OCI-LY3 (cell line): ENCODE measurements around the gene PLK1.
"Not testable (repeated sequence)": the region's sequence is repeated elsewhere in the genome, so short reads cannot be mapped to it uniquely, and the experiment has no call there.

Source experiments
- H2AFZ ChIP-seq: fragments of 200-600, 300-600 bp; shearing (Covaris generic); 2 replicates; pipeline ENCODE4 v1.6.0; 2014; ENCODE audit warnings: antibody characterized with exemption, low read depth, low read length
- H3K27ac ChIP-seq: fragments of 200-600, 300-600 bp; sonication (generic); 2 replicates; pipeline ENCODE4 v1.5.1; 2014; ENCODE audit warnings: mild to moderate bottlenecking, low read length, moderate library complexity, mixed read lengths
- H3K27me3 ChIP-seq: fragments of 200-600, 300-600 bp; sonication (generic); 2 replicates; pipeline ENCODE4 v1.6.1; 2014; ENCODE audit warnings: low read depth, low read length, mixed read lengths
- H3K36me3 ChIP-seq: fragments of 200-600, 300-600 bp; sonication (generic); replicated peaks from 2 replicates; pipeline ENCODE3; 2014; ENCODE audit warnings: low read depth, low read length, mixed read lengths
- H3K4me1 ChIP-seq: fragments of 300-600, 200-600 bp; sonication (generic); 2 replicates; pipeline ENCODE4 v1.6.1; 2014; ENCODE audit warnings: low read length, mixed read lengths
- H3K4me2 ChIP-seq: fragments of 200-600, 300-600 bp; sonication (generic); 2 replicates; pipeline ENCODE4 v1.6.1; 2014; ENCODE audit warnings: low read length, mixed read lengths
- H3K4me3 ChIP-seq: fragments of 300-600, 200-600 bp; sonication (generic); 2 replicates; pipeline ENCODE4 v1.5.1; 2014; ENCODE audit warnings: antibody characterized with exemption, mild to moderate bottlenecking, low read length, moderate library complexity
- H3K79me2 ChIP-seq: fragments of 300-600, 200-600 bp; shearing (Covaris generic); 2 replicates; pipeline ENCODE4 v1.6.1; 2014; ENCODE audit warnings: mild to moderate bottlenecking, low read length, mixed read lengths
- H3K9ac ChIP-seq: fragments of 300-600, 200-600 bp; shearing (Covaris generic); 2 replicates; pipeline ENCODE4 v1.6.0; 2014; ENCODE audit warnings: mild to moderate bottlenecking, low read length, moderate library complexity
- H3K9me3 ChIP-seq: fragments of 200-600, 300-600 bp; shearing (Covaris generic); 2 replicates; pipeline ENCODE4 v1.6.1; 2014; ENCODE audit warnings: low read length, mixed read lengths; ENCODE audit not compliant: insufficient read depth
- H4K20me1 ChIP-seq: fragments of 200-600, 300-600 bp; sonication (generic); 2 replicates; pipeline ENCODE4 v1.6.1; 2016; ENCODE audit warnings: low read length, mixed read lengths; ENCODE audit not compliant: insufficient read depth
- EZH2phosphoT487 ChIP-seq: fragments of 200-600 bp; shearing (Covaris generic); IDR thresholded peaks from 2 replicates; pipeline ENCODE4 v1.6.1; 2018; ENCODE audit warnings: antibody characterized with exemption, mixed run types, low read depth
- TF ChIP-seq, protein P1 (sequence below): fragments of 200-600, 300-600 bp; sonication (generic); IDR thresholded peaks from 2 replicates; pipeline ENCODE4 v1.5.1; 2014; ENCODE audit warnings: antibody characterized with exemption, low read length, low read depth

PLK1 gene

DNA sequence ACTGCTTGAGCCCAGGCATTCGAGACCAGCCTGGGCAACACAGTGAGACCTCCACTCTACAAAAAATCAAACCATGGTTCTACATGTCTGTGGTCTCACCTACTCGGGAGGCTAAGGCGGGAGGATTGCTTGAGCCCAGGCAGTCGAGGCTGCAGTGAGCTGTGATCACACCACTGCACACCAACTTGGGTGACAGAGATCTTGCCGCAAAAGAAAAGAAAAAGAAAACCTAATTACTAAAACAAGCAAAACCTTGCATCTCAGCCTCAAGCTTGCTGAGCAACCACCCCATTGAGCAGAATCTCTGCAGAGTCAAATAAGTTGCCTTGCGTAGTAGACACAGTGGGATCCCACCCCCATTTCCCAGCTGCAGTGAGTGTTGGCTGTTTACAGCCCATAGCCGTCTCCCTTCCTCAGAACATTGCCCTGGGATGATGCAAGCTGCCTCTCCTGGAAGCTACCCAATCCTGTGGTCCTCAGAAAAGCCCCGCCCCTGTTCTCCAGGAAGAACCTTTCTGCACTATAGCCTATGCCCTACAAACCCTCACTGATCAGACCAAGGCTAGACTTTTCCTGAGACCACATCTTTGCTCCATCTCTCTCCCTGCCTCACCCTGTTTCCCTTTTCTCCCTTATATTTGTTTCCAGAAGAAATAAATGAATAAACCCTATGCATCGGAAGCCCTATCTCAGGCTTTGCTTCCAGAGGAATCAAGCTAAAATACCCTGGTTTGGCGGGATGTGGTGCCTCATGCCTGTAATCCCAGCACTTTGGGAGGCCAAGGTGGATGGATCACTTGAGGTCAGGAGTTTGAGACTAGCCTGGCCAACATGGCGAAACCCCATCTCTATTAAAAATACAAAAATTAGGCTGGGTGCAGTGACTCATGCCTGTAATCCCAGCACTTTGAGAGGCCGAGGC lies 51.1 kb downstream of the PLK1 start:
- Histone ChIP-seq H3K4me2 (no peak overlapping the region), H3K27me3 (peaks cover 3% of the 10 kb centered on the region; the same call in 1 of the 2 replicates), H2AFZ (no peak overlapping the region), H4K20me1 (no peaks in the 10 kb centered on the region), H3K4me1 (no peaks in the 10 kb centered on the region), H3K9ac (no peak overlapping the region), H3K4me3 (no peak overlapping the region), H3K79me2 (no peaks in the 10 kb centered on the region), H3K27ac (no peak overlapping the region), H3K9me3 (no peaks in the 10 kb centered on the region), H3K36me3 (no peaks in the 10 kb centered on the region)
- no peak for TF ChIP-seq EZH2phosphoT487
- TF ChIP-seq, protein P1, sequence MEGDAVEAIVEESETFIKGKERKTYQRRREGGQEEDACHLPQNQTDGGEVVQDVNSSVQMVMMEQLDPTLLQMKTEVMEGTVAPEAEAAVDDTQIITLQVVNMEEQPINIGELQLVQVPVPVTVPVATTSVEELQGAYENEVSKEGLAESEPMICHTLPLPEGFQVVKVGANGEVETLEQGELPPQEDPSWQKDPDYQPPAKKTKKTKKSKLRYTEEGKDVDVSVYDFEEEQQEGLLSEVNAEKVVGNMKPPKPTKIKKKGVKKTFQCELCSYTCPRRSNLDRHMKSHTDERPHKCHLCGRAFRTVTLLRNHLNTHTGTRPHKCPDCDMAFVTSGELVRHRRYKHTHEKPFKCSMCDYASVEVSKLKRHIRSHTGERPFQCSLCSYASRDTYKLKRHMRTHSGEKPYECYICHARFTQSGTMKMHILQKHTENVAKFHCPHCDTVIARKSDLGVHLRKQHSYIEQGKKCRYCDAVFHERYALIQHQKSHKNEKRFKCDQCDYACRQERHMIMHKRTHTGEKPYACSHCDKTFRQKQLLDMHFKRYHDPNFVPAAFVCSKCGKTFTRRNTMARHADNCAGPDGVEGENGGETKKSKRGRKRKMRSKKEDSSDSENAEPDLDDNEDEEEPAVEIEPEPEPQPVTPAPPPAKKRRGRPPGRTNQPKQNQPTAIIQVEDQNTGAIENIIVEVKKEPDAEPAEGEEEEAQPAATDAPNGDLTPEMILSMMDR, result no peak

- no peak overlapping the region for H2AFZ ChIP-seq
- no peak overlapping the region for H3K4me2 ChIP-seq
- H3K9ac ChIP-seq, result no peak overlapping the region
- H4K20me1 ChIP-seq, result no peaks in the 10 kb centered on the region
- no peak overlapping the region for H3K4me3 ChIP-seq
- H3K79me2 ChIP-seq, result no peaks in the 10 kb centered on the region
- no peak overlapping the region for H3K27ac ChIP-seq
- no peak for TF ChIP-seq EZH2phosphoT487
- TF ChIP-seq, protein P1, result no peak
- H3K4me1 ChIP-seq, result peaks cover 6% of the 10 kb centered on the region; the same call in 1 of the 2 replicates
- H3K36me3 ChIP-seq, result no peaks in the 10 kb centered on the region
- H3K27me3 ChIP-seq, result peaks cover 10% of the 10 kb centered on the region
- H3K9me3 ChIP-seq, result no peaks in the 10 kb centered on the region
Measured at GRCh38 chr16:23734176-23734893, 55.6 kb downstream of the PLK1 start.

GRCh38 chr16:23737423-23738028 lies 58.8 kb downstream of the PLK1 start:
- H3K27ac ChIP-seq, H3K9ac ChIP-seq, H3K4me3 ChIP-seq, H3K9me3 ChIP-seq, H3K4me1 ChIP-seq, H3K36me3 ChIP-seq, H3K79me2 ChIP-seq, H4K20me1 ChIP-seq, H3K4me2 ChIP-seq, H2AFZ ChIP-seq, H3K27me3 ChIP-seq: not testable (repeated sequence)

DNA sequence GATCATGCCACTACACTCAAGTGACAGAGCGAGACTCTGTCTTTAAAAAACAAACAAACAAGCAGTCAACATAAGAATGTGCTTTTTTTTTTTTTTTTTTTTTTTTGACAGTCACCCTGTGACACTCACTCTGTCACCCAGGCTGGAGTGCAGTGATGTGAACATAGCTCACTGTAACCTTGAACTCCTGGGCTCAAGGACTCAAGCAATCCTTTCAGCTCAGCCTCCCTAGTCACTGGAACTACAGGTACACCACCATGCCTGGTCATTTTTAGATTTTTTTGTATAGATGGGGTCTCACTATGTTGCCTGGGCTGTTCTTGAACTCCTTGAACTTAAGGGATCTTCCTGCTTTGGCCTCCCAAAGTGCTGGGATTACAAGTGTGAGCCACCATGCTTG lies 60.8 kb downstream of the PLK1 start:
- Histone ChIP-seq H3K36me3 (no peaks in the 10 kb centered on the region), H3K9ac (no peak overlapping the region), H2AFZ (no peak overlapping the region), H3K27me3 (peaks cover 16% of the 10 kb centered on the region; the same call in 1 of the 2 replicates), H4K20me1 (no peaks in the 10 kb centered on the region), H3K27ac (no peak overlapping the region), H3K4me1 (peaks cover 6% of the 10 kb centered on the region; the same call in 1 of the 2 replicates), H3K4me2 (no peak overlapping the region), H3K79me2 (no peaks in the 10 kb centered on the region), H3K9me3 (no peaks in the 10 kb centered on the region), H3K4me3 (no peak overlapping the region)
- TF ChIP-seq EZH2phosphoT487, result no peak
- TF ChIP-seq, protein P1, result no peak
